Endothelial cell (in vitro differentiated cells): ENCODE measurements around the gene TRPT1. TPM values are rescaled to one million over a fixed set of nuclear protein-coding genes. Genes with fewer than 3 reads are reported as not detected.

Experiments used
- DNase-seq: peaks from one replicate; pipeline ENCODE4 v3.0.0; 2021; ENCODE audit warnings: low spot score
- H3K27ac Mint-ChIP-seq: one replicate; pipeline ENCODE4 v1.8.0; 2021; ENCODE audit warnings: mixed read lengths, inconsistent platforms; ENCODE audit not compliant: unreplicated experiment
- H3K27me3 Mint-ChIP-seq: one replicate; pipeline ENCODE4 v1.8.0; 2021; ENCODE audit warnings: mild to moderate bottlenecking, moderate library complexity, mixed read lengths, inconsistent platforms; ENCODE audit not compliant: unreplicated experiment
- H3K36me3 Mint-ChIP-seq: one replicate; pipeline ENCODE4 v1.8.0; 2021; ENCODE audit warnings: mild to moderate bottlenecking, low read depth, mixed read lengths, inconsistent platforms; ENCODE audit not compliant: unreplicated experiment
- H3K4me1 Mint-ChIP-seq: one replicate; pipeline ENCODE4 v1.8.0; 2021; ENCODE audit warnings: mild to moderate bottlenecking, mixed read lengths, inconsistent platforms; ENCODE audit not compliant: unreplicated experiment
- H3K4me3 Mint-ChIP-seq: one replicate; pipeline ENCODE4 v1.8.0; 2021; ENCODE audit warnings: mild to moderate bottlenecking, mixed read lengths, inconsistent platforms; ENCODE audit not compliant: unreplicated experiment
- H3K9me3 Mint-ChIP-seq: one replicate; pipeline ENCODE4 v1.8.0; 2021; ENCODE audit warnings: mixed read lengths, inconsistent platforms; ENCODE audit not compliant: unreplicated experiment
- total RNA-seq: library from RNA; stranded (reverse); fragmentation: NEBNext Ultra II Directional; extraction: Animal tissue kit (Norgen Biotek cat#: 25700); gene quantifications from one replicate; pipeline ENCODE4 v1.2.1, GENCODE V29; 2021; ENCODE audit not compliant: unreplicated experiment
- TF ChIP-seq, protein P1 (sequence below): fragments of 200-600 bp; sonication (generic); IDR thresholded peaks from one replicate; pipeline ENCODE4 v1.5.0; 2021; ENCODE audit warnings: antibody characterized with exemption; ENCODE audit not compliant: unreplicated experiment

The TRPT1 gene
- total RNA-seq, 1 donor from 2014 or later = 23.2 TPM

DNA sequence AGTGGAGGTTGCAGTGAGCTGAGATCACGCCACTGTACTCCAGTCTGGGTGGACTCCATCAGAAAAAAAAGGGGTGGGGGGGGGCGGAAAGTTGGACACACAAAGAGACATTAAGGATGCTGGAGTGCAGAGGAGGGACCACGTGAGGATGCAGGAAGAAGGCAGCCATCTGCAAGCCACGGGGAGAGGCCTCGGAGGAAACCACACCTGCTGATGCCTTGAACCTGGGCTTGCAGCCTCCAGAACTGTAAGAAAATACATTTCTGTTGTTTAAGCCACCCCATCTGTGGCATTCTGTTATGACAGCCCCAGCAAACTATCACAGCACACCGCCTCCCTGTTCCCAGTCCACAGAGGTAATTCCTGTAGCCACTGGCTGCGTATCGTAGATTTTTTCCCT is 49.2 kb downstream of the TRPT1 start:
- H3K4me3 Mint-ChIP-seq = no peak overlapping the region

More for the DNA sequence above, 49.2 kb downstream of the TRPT1 start:
- TF ChIP-seq, protein P1, sequence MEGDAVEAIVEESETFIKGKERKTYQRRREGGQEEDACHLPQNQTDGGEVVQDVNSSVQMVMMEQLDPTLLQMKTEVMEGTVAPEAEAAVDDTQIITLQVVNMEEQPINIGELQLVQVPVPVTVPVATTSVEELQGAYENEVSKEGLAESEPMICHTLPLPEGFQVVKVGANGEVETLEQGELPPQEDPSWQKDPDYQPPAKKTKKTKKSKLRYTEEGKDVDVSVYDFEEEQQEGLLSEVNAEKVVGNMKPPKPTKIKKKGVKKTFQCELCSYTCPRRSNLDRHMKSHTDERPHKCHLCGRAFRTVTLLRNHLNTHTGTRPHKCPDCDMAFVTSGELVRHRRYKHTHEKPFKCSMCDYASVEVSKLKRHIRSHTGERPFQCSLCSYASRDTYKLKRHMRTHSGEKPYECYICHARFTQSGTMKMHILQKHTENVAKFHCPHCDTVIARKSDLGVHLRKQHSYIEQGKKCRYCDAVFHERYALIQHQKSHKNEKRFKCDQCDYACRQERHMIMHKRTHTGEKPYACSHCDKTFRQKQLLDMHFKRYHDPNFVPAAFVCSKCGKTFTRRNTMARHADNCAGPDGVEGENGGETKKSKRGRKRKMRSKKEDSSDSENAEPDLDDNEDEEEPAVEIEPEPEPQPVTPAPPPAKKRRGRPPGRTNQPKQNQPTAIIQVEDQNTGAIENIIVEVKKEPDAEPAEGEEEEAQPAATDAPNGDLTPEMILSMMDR = no peak
- peaks cover 4% of the 10 kb centered on the region for H3K27me3 Mint-ChIP-seq
- peaks cover 5% of the 10 kb centered on the region for H3K9me3 Mint-ChIP-seq
- DNase-seq = no peak
- no peaks in the 10 kb centered on the region for H3K4me1 Mint-ChIP-seq
- no peak overlapping the region for H3K27ac Mint-ChIP-seq
- H3K36me3 Mint-ChIP-seq = peaks cover 7% of the 10 kb centered on the region

Other genes starting within 250 kb of the TRPT1 start
- gene OTUB1, start 239.7 kb downstream of the TRPT1 start, total RNA-seq = 69.8 TPM
- not detected for gene FLRT1, start 190.3 kb downstream of the TRPT1 start, total RNA-seq
- gene MACROD1, start 60.1 kb downstream of the TRPT1 start, total RNA-seq = 4.1 TPM
- 124 TPM for gene STIP1, start 40.0 kb downstream of the TRPT1 start, total RNA-seq
- gene FERMT3, start 19.5 kb downstream of the TRPT1 start, total RNA-seq = 6.2 TPM
- gene NUDT22, start 88 bp upstream of the TRPT1 start, total RNA-seq = 21.2 TPM
- 38.0 TPM for gene DNAJC4, start 4.4 kb upstream of the TRPT1 start, total RNA-seq
- 11.5 TPM for gene VEGFB, start 8.4 kb upstream of the TRPT1 start, total RNA-seq
- 35.3 TPM for gene FKBP2, start 14.9 kb upstream of the TRPT1 start, total RNA-seq
- gene PPP1R14B, start 20.8 kb upstream of the TRPT1 start, total RNA-seq = 201 TPM
- gene PLCB3, start 25.3 kb upstream of the TRPT1 start, total RNA-seq = 51.0 TPM
- 40.7 TPM for gene BAD, start 58.5 kb upstream of the TRPT1 start, total RNA-seq
- 56.0 TPM for gene GPR137, start 59.7 kb upstream of the TRPT1 start, total RNA-seq
- gene KCNK4, start 65.1 kb upstream of the TRPT1 start, total RNA-seq = 0.36 TPM
- 0.38 TPM for gene CATSPERZ, start 74.2 kb upstream of the TRPT1 start, total RNA-seq
- gene ESRRA, start 79.3 kb upstream of the TRPT1 start, total RNA-seq = 42.3 TPM
- 138 TPM for gene TRMT112, start 91.4 kb upstream of the TRPT1 start, total RNA-seq
- 264 TPM for gene PRDX5, start 91.9 kb upstream of the TRPT1 start, total RNA-seq
- gene CCDC88B, start 114.0 kb upstream of the TRPT1 start, total RNA-seq = 8.3 TPM
- 37.5 TPM for gene RPS6KA4, start 133.0 kb upstream of the TRPT1 start, total RNA-seq